Measurements from ENCODE around the gene PLD6.
"Not testable (repeated sequence)": the region's sequence is repeated elsewhere in the genome, so short reads cannot be mapped to it uniquely, and the experiment has no call there.

PLD6 gene

GRCh38 chr17:17206124-17206912, at the start of gene PLD6:
PLD6 (minus strand) TSS chr17:17206333; CDS start chr17:17206286, 47 bp downstream.
- peak; percentile 89 to 95 (median 94) for DNase-seq

GRCh38 chr17:17255689-17256088, 49.6 kb upstream of the PLD6 start:
- not testable (repeated sequence) for DNase-seq

- DNase-seq, result no peak
Measured at GRCh38 chr17:17254036-17254435, 47.9 kb upstream of the PLD6 start.

- DNase-seq, result no peak
Measured at GRCh38 chr17:17253406-17253805, 47.3 kb upstream of the PLD6 start.

GRCh38 chr17:17252149-17252661, 46.1 kb upstream of the PLD6 start:
- no peak for DNase-seq

GRCh38 chr17:17246879-17247278, 40.7 kb upstream of the PLD6 start:
- DNase-seq, result no peak

- no peak for DNase-seq
Measured at GRCh38 chr17:17243163-17243562, 37.0 kb upstream of the PLD6 start.

GRCh38 chr17:17242246-17242645, 36.1 kb upstream of the PLD6 start:
- no peak for DNase-seq

GRCh38 chr17:17241656-17242055, 35.5 kb upstream of the PLD6 start:
- DNase-seq, result no peak

GRCh38 chr17:17239832-17240231, 33.7 kb upstream of the PLD6 start:
- DNase-seq, result no peak

GRCh38 chr17:17237026-17237799, 31.1 kb upstream of the PLD6 start, which contains the start of gene FLCN:
FLCN (minus strand) TSS chr17:17237168; CDS start chr17:17228137, 9,031 bp downstream.
- DNase-seq, result peak; percentile 86 to 100 (median 90)

- DNase-seq, result peak in 2 of 6 experiments; percentile 21 to 32
Measured at GRCh38 chr17:17236295-17237025, 30.3 kb upstream of the PLD6 start.

GRCh38 chr17:17235212-17236174, 29.4 kb upstream of the PLD6 start:
- peak in 2 of 6 experiments; percentile 8 to 24 for DNase-seq

GRCh38 chr17:17232303-17232621, 26.1 kb upstream of the PLD6 start:
- no peak for DNase-seq

GRCh38 chr17:17231621-17232302, 25.6 kb upstream of the PLD6 start:
- no peak for DNase-seq

GRCh38 chr17:17229416-17230384, 23.6 kb upstream of the PLD6 start:
- DNase-seq, result no peak

- no peak for DNase-seq
Measured at GRCh38 chr17:17228521-17229279, 22.6 kb upstream of the PLD6 start.

- DNase-seq, result no peak
Measured at GRCh38 chr17:17227608-17228520, 21.7 kb upstream of the PLD6 start.
